ENCODE measurements around the gene SPTLC2.
"Not testable (repeated sequence)": the region's sequence is repeated elsewhere in the genome, so short reads cannot be mapped to it uniquely, and the experiment has no call there.

DNA sequence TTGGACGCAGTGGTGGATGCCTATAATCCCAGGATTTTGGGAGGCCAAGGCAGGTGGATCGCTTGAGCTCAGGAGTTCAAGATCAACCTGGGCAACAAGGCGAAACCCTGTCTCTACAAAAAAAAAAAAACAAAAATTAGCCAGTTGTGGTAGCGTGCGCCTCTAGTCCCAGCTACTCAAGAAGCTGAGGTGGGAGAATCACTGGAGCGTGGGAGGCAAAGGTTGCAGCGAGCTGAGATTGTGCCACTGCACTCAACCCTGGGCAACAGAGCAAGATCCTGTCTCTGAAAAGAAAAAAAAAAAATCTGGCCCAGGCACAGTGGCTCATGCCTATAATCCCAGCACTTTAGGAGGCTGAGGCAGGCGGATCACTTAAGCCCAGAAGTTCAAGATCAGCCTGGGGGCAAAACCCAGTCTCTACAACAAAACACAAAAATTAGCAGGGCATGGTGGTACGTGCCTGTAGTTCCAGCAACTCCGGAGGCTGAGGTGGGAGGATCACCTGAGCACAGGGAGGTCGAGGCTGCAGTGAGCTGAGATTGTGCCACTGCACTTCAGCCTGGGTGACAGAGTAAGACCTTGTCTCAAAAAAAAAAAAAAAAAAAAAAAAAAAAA is 27.9 kb downstream of the SPTLC2 start:
- TF ChIP-seq, protein P1, sequence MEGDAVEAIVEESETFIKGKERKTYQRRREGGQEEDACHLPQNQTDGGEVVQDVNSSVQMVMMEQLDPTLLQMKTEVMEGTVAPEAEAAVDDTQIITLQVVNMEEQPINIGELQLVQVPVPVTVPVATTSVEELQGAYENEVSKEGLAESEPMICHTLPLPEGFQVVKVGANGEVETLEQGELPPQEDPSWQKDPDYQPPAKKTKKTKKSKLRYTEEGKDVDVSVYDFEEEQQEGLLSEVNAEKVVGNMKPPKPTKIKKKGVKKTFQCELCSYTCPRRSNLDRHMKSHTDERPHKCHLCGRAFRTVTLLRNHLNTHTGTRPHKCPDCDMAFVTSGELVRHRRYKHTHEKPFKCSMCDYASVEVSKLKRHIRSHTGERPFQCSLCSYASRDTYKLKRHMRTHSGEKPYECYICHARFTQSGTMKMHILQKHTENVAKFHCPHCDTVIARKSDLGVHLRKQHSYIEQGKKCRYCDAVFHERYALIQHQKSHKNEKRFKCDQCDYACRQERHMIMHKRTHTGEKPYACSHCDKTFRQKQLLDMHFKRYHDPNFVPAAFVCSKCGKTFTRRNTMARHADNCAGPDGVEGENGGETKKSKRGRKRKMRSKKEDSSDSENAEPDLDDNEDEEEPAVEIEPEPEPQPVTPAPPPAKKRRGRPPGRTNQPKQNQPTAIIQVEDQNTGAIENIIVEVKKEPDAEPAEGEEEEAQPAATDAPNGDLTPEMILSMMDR (IDR thresholded peaks at IDR 0.05 in 8 of 11, conservative IDR thresholded peaks at IDR 0.05 in 3 of 11): not testable (repeated sequence)
- not testable (repeated sequence) for TF ChIP-seq POLR2A, POLR2AphosphoS5 (IDR thresholded peaks at IDR 0.05)

Measured in spleen (tissue), 7 donors.